Measurements from ENCODE around the gene CSPG4. TPM values are rescaled to one million over a fixed set of nuclear protein-coding genes. Genes with fewer than 3 reads are reported as not detected.
A peak's percentile ranks its signal among the peaks of the same experiment; 100 is the strongest.

The CSPG4 gene
- total RNA-seq, 3 donors from 2014 or later, result 6.3 to 42.9 (median 17.0) TPM

GRCh38 chr15:75644376-75644775 lies 68.3 kb downstream of the CSPG4 start:
- TF ChIP-seq POLR2AphosphoS5 (IDR thresholded peaks at IDR 0.05) (no peak), POLR2A (IDR thresholded peaks at IDR 0.05) (no peak)
- TF ChIP-seq, protein P1, sequence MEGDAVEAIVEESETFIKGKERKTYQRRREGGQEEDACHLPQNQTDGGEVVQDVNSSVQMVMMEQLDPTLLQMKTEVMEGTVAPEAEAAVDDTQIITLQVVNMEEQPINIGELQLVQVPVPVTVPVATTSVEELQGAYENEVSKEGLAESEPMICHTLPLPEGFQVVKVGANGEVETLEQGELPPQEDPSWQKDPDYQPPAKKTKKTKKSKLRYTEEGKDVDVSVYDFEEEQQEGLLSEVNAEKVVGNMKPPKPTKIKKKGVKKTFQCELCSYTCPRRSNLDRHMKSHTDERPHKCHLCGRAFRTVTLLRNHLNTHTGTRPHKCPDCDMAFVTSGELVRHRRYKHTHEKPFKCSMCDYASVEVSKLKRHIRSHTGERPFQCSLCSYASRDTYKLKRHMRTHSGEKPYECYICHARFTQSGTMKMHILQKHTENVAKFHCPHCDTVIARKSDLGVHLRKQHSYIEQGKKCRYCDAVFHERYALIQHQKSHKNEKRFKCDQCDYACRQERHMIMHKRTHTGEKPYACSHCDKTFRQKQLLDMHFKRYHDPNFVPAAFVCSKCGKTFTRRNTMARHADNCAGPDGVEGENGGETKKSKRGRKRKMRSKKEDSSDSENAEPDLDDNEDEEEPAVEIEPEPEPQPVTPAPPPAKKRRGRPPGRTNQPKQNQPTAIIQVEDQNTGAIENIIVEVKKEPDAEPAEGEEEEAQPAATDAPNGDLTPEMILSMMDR (IDR thresholded peaks at IDR 0.05), result no peak
- Histone ChIP-seq H3K4me1 (peaks cover 9 to 12% of the 10 kb centered on the region in 2 donors), H3K27ac (no peak overlapping the region), H3K36me3 (no peaks in the 10 kb centered on the region), H3K9me3 (no peaks in the 10 kb centered on the region), H3K4me3 (no peak overlapping the region), H3K27me3 (no peaks in the 10 kb centered on the region)
- intact Hi-C loops (cut with DNase I; ENCODE audit: low total_unique reads), result no loop called here
- DNase-seq (ENCODE audit: low spot score in 2 of 2), result no peak

DNA sequence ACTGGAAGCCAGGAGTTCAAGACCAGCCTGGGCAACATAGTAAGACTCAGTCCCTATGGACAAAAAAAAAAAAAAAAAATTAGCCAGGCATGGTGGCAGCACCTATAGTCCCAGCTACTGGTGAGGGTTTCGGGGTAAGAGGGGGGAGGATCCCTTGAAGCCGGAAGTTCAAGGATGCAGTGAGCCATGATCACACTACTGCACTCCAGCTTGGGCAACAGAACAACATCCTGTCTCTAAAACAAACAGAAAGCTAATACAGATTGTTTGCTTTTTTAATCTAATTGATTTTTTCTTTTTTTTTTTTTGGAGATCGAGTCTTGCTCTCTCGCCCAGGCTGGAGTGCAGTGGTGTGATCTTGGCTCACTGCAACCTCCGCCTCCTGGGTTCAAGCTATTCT lies 71.0 kb downstream of the CSPG4 start:
- no peak for DNase-seq (ENCODE audit: low spot score in 2 of 2)
- H3K9me3 ChIP-seq, result no peaks in the 10 kb centered on the region
- intact Hi-C loops (cut with DNase I; ENCODE audit: low total_unique reads), result no loop called here
- H3K36me3 ChIP-seq, result no peaks in the 10 kb centered on the region
- no peaks in the 10 kb centered on the region for H3K27me3 ChIP-seq
- peaks cover 2 to 22% of the 10 kb centered on the region in 2 donors for H3K4me1 ChIP-seq
- no peak overlapping the region for H3K27ac ChIP-seq
- TF ChIP-seq, protein P1 (IDR thresholded peaks at IDR 0.05), result no peak
- no peak for TF ChIP-seq POLR2A (IDR thresholded peaks at IDR 0.05)
- no peak for TF ChIP-seq POLR2AphosphoS5 (IDR thresholded peaks at IDR 0.05)
- H3K4me3 ChIP-seq, result no peak overlapping the region

DNA sequence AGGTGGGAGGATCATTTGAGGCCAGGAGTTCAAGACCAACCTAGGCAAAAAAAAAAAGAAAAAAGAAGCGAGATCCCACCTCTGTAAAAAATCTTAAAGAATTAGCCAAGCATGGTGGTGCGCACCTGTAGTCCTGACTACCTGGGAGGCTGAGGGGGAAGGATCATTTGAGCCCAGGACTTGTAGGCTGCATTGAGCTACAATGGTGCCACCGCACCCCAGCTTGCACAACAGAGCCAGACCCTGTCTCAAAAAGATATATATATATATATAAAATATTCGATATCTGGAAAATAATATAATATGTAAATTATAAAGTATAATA lies 71.5 kb downstream of the CSPG4 start:
- no peak for DNase-seq (ENCODE audit: low spot score in 2 of 2)
- no peak for TF ChIP-seq POLR2AphosphoS5 (IDR thresholded peaks at IDR 0.05)
- TF ChIP-seq, protein P1 (IDR thresholded peaks at IDR 0.05), result no peak
- TF ChIP-seq POLR2A (IDR thresholded peaks at IDR 0.05), result no peak
- Histone ChIP-seq H3K27me3 (no peaks in the 10 kb centered on the region), H3K4me1 (peaks cover 0 to 17% of the 10 kb centered on the region in 2 donors), H3K27ac (peak overlapping the region in 1 of 2 donors; percentile 87), H3K9me3 (no peaks in the 10 kb centered on the region), H3K4me3 (no peak overlapping the region), H3K36me3 (no peaks in the 10 kb centered on the region)
- intact Hi-C loops (cut with DNase I; ENCODE audit: low total_unique reads), result no loop called here

DNA sequence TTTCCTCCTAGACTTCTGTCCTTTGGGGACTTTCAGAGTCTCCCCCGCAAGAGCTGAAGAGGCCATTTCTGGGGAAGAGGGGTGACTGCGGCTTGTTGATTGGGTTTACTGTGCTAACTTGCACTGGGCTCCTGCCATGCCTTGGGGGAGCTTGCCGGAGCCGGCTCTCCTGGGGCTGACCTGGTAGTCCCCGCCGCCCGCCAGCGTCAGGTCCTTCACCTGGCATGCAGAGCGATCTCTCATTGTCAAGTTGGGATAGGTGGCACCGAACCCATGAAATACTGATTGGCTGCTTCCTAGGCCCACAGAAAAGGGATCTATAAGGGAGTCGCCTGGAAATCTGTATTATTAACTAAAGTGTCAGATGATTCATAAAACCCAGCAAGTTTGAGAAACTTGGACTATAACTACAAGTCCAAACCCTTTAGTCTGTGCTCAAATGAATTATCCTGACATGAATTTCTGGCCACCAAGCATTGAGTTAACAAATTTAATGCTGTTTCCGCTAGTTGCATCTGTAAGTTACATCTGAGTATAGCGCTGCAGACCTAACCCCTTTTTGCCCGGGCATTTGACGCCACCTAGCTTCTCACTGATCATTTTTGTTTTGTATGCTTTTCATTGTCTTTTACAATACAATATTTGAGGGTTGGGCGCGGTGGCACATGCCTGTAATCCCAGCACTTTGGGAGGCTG lies 72.0 kb downstream of the CSPG4 start:
- TF ChIP-seq POLR2A (IDR thresholded peaks at IDR 0.05) (no peak), POLR2AphosphoS5 (IDR thresholded peaks at IDR 0.05) (no peak)
- TF ChIP-seq, protein P1 (IDR thresholded peaks at IDR 0.05), result no peak
- Histone ChIP-seq H3K27me3 (no peaks in the 10 kb centered on the region), H3K4me1 (peaks cover 0 to 13% of the 10 kb centered on the region in 2 donors), H3K9me3 (no peaks in the 10 kb centered on the region), H3K4me3 (peak overlapping the region; percentile 83 to 96 (median 83)), H3K36me3 (no peaks in the 10 kb centered on the region), H3K27ac (peak overlapping the region; percentile 87 to 94)
- intact Hi-C loops (cut with DNase I; ENCODE audit: low total_unique reads), result no loop called here
- no peak for DNase-seq (ENCODE audit: low spot score in 2 of 2)

- Histone ChIP-seq H3K27me3 (no peaks in the 10 kb centered on the region), H3K27ac (peak within 1 kb of the TSS; percentile 87 to 94), H3K4me1 (peaks cover 0 to 13% of the 10 kb centered on the region in 2 donors), H3K4me3 (peak within 1 kb of the TSS; percentile 83 to 96 (median 83)), H3K9me3 (no peaks in the 10 kb centered on the region), H3K36me3 (no peaks in the 10 kb centered on the region)
- intact Hi-C loops (cut with DNase I; ENCODE audit: low total_unique reads), result no loop called here
- TF ChIP-seq, protein P1 (IDR thresholded peaks at IDR 0.05), result peak in 1 of 3 donors; percentile 13
- TF ChIP-seq POLR2AphosphoS5 (IDR thresholded peaks at IDR 0.05) (peak; percentile 91 to 96 (median 95)), POLR2A (IDR thresholded peaks at IDR 0.05) (peak; percentile 84)
- DNase-seq (ENCODE audit: low spot score in 2 of 2), result peak; percentile 94 to 96
Observed at GRCh38 chr15:75639709-75640482, 72.8 kb downstream of the CSPG4 start, which contains the start of gene IMP3. TSS of gene IMP3 (minus strand) at chr15:75640224. CDS start at chr15:75640168, 56 bp downstream.

Measured in breast epithelium (tissue), 4 donors.